HepG2 (cell line): ENCODE results near the gene AUNIP. TPM values are rescaled to one million over a fixed set of nuclear protein-coding genes. Genes with fewer than 3 reads are reported as not detected.

Source experiments
- ESRRA ChIP-seq: sonication (generic); formaldehyde crosslinking; IDR thresholded peaks from 2 replicates; pipeline ENCODE4 v1.5.1; 2020; ENCODE audit warnings: mild to moderate bottlenecking, low read depth, missing genetic modification reagents
- GFI1 ChIP-seq: sonication (generic); formaldehyde crosslinking; IDR thresholded peaks from 2 replicates; pipeline ENCODE4 v1.5.0; 2020; ENCODE audit warnings: missing genetic modification reagents, mild to moderate bottlenecking, borderline replicate concordance
- HDAC2 ChIP-seq: sonication (generic); formaldehyde crosslinking; IDR thresholded peaks from 2 replicates; pipeline ENCODE4 v1.4.0; 2020; ENCODE audit warnings: missing genetic modification reagents
- HOXD1 ChIP-seq: sonication (generic); formaldehyde crosslinking; IDR thresholded peaks from 2 replicates; pipeline ENCODE4 v1.5.0; 2020; ENCODE audit warnings: missing genetic modification reagents
- NCOA2 ChIP-seq: sonication (generic); formaldehyde crosslinking; IDR thresholded peaks from 2 replicates; pipeline ENCODE4 v1.8.0; 2022; ENCODE audit warnings: inconsistent platforms
- RFXANK ChIP-seq: IDR thresholded peaks from 2 replicates; pipeline ENCODE4 v1.6.1; 2016
- ZNF207 ChIP-seq: fragments of 450-650 bp; IDR thresholded peaks from 2 replicates; pipeline ENCODE4 v1.6.1; 2016; ENCODE audit warnings: antibody characterized with exemption, borderline replicate concordance
- ZNF263 ChIP-seq: sonication (generic); formaldehyde crosslinking; IDR thresholded peaks from 2 replicates; pipeline ENCODE4 v1.4.0; 2020; ENCODE audit warnings: missing genetic modification reagents
- polyA plus RNA-seq, 8 experiments: library from polyadenylated mRNA; depleted of rRNA in 3 of 8; stranded (reverse) in 7 of 8; unstranded in 1 of 8; fragments of >200 nt; fragmentation: Illumina TruSeq in 4 of 8; extraction: Trizol in 4 of 8; gene quantifications; 2 replicates each; pipeline versions ENCODE4 v1.2.1 to v1.2.3, GENCODE V29; 2011 to 2016; ENCODE audit warnings: low read depth in 4 of 8, missing spikeins in 1 of 8, mixed read lengths in 1 of 8; ENCODE audit not compliant: insufficient read depth in 1 of 8
- total RNA-seq, 5 experiments: library from RNA; depleted of rRNA; stranded (reverse); fragments of >200 nt; fragmentation: Illumina TruSeq; extraction: Trizol; gene quantifications; 2 replicates each; pipeline ENCODE4 v1.2.3, GENCODE V29; 2016; ENCODE audit warnings: low read depth in 1 of 5
- TF ChIP-seq, protein P1 (sequence below): sonication (generic); formaldehyde crosslinking; conservative IDR thresholded peaks from 2 replicates; pipeline ENCODE4 v1.8.0; 2022; ENCODE audit warnings: low read depth, missing genetic modification reagents
- TF ChIP-seq, protein P2 (sequence below): sonication (generic); formaldehyde crosslinking; conservative IDR thresholded peaks from 2 replicates; pipeline ENCODE4 v1.8.0; 2022; ENCODE audit warnings: mild to moderate bottlenecking, moderate library complexity, missing genetic modification reagents
- TF ChIP-seq, protein P3 (sequence below): sonication (generic); formaldehyde crosslinking; IDR thresholded peaks from 2 replicates; pipeline ENCODE4 v1.4.0; 2020; ENCODE audit warnings: missing genetic modification reagents
- TF ChIP-seq, protein P4 (sequence below): sonication (generic); formaldehyde crosslinking; IDR thresholded peaks from 2 replicates; pipeline ENCODE4 v1.4.0; 2020; ENCODE audit warnings: low read depth, missing genetic modification reagents
- TF ChIP-seq, protein P5 (sequence below): sonication (generic); formaldehyde crosslinking; IDR thresholded peaks from 2 replicates; pipeline ENCODE4 v1.5.0; 2020; ENCODE audit warnings: mild to moderate bottlenecking, missing genetic modification reagents
- TF ChIP-seq, protein P6 (sequence below): sonication (generic); formaldehyde crosslinking; IDR thresholded peaks from 2 replicates; pipeline ENCODE4 v1.5.0; 2020; ENCODE audit warnings: mild to moderate bottlenecking, missing genetic modification reagents

Gene AUNIP
- total and polyA plus RNA-seq, 2 of the 13 experiments (the other 11 are each of a cell fraction or from before 2014, with no cell fraction given) = 3.8 to 12.3 TPM

DNA sequence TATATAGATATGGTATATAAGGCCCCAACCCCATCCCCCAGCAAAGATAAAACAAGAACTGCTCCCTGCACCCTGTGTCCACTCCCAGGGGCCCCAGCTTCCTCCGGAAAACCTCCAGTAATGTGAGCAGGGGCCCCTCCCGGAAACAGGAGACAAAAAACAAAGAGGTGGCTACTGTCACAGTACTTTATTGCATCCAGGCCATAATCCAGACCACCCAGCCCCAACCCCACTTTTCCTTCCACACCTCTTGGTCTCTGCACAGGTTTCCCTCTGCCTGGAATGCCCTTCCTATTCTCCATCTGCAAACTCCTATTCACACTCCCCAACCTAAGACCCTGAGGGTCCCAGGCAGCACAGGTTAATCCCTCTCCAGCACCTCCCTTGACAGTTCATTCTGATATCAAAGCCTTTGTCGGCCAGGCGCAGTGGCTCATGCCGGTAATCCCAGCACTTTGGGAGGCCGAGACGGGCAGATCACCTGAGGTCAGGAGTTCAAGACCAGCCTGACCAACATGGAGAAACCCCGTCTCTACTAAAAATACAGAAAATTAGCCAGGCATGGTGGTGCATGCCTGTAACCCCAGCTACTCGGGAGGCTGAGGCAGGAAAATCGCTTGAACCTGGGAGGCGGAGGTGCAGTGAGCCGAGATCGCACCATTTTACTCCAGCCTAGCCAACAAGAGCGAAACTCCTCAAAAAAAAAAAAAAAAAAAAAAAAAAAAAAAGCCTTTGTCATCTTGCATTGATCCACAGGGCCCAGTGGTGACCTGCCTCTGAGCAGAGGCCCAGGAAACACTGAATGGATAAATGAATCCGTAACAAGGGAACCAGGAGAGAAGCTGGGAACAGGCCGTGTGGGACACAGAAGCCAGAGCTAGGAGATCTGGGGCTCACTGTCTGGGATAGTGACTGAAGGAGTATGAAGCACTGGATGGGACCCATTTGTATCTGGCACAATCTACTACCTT, 2.3 kb upstream of the AUNIP start (continued):
- TF ChIP-seq, protein P1, sequence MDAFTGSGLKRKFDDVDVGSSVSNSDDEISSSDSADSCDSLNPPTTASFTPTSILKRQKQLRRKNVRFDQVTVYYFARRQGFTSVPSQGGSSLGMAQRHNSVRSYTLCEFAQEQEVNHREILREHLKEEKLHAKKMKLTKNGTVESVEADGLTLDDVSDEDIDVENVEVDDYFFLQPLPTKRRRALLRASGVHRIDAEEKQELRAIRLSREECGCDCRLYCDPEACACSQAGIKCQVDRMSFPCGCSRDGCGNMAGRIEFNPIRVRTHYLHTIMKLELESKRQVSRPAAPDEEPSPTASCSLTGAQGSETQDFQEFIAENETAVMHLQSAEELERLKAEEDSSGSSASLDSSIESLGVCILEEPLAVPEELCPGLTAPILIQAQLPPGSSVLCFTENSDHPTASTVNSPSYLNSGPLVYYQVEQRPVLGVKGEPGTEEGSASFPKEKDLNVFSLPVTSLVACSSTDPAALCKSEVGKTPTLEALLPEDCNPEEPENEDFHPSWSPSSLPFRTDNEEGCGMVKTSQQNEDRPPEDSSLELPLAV = no peak
- TF ChIP-seq, protein P2, sequence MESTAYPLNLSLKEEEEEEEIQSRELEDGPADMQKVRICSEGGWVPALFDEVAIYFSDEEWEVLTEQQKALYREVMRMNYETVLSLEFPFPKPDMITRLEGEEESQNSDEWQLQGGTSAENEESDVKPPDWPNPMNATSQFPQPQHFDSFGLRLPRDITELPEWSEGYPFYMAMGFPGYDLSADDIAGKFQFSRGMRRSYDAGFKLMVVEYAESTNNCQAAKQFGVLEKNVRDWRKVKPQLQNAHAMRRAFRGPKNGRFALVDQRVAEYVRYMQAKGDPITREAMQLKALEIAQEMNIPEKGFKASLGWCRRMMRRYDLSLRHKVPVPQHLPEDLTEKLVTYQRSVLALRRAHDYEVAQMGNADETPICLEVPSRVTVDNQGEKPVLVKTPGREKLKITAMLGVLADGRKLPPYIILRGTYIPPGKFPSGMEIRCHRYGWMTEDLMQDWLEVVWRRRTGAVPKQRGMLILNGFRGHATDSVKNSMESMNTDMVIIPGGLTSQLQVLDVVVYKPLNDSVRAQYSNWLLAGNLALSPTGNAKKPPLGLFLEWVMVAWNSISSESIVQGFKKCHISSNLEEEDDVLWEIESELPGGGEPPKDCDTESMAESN (CRISPR knock-in tag) = no peak
- TF ChIP-seq, protein P3, sequence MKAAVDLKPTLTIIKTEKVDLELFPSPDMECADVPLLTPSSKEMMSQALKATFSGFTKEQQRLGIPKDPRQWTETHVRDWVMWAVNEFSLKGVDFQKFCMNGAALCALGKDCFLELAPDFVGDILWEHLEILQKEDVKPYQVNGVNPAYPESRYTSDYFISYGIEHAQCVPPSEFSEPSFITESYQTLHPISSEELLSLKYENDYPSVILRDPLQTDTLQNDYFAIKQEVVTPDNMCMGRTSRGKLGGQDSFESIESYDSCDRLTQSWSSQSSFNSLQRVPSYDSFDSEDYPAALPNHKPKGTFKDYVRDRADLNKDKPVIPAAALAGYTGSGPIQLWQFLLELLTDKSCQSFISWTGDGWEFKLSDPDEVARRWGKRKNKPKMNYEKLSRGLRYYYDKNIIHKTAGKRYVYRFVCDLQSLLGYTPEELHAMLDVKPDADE = no peak
- TF ChIP-seq ESRRA (CRISPR knock-in tag) (no peak), HOXD1 (CRISPR knock-in tag) (no peak; the same call in 1 of the 2 replicates), NCOA2 (CRISPR knock-in tag) (peak; percentile 77; the same call in 1 of the 2 replicates), HDAC2 (CRISPR knock-in tag) (0 out of 2 replicates have a peak, but pooled peaks have one; percentile 36), GFI1 (peak; percentile 57; the same call in 1 of the 2 replicates), RFXANK (CRISPR knock-in tag) (no peak), ZNF263 (no peak), ZNF207 (no peak)
- TF ChIP-seq, protein P4, sequence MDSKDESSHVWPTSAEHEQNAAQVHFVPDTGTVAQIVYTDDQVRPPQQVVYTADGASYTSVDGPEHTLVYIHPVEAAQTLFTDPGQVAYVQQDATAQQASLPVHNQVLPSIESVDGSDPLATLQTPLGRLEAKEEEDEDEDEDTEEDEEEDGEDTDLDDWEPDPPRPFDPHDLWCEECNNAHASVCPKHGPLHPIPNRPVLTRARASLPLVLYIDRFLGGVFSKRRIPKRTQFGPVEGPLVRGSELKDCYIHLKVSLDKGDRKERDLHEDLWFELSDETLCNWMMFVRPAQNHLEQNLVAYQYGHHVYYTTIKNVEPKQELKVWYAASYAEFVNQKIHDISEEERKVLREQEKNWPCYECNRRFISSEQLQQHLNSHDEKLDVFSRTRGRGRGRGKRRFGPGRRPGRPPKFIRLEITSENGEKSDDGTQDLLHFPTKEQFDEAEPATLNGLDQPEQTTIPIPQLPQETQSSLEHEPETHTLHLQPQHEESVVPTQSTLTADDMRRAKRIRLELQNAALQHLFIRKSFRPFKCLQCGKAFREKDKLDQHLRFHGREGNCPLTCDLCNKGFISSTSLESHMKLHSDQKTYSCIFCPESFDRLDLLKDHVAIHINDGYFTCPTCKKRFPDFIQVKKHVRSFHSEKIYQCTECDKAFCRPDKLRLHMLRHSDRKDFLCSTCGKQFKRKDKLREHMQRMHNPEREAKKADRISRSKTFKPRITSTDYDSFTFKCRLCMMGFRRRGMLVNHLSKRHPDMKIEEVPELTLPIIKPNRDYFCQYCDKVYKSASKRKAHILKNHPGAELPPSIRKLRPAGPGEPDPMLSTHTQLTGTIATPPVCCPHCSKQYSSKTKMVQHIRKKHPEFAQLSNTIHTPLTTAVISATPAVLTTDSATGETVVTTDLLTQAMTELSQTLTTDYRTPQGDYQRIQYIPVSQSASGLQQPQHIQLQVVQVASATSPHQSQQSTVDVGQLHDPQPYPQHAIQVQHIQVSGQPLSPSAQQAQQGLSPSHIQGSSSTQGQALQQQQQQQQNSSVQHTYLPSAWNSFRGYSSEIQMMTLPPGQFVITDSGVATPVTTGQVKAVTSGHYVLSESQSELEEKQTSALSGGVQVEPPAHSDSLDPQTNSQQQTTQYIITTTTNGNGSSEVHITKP (CRISPR knock-in tag) = no peak
- TF ChIP-seq, protein P5, sequence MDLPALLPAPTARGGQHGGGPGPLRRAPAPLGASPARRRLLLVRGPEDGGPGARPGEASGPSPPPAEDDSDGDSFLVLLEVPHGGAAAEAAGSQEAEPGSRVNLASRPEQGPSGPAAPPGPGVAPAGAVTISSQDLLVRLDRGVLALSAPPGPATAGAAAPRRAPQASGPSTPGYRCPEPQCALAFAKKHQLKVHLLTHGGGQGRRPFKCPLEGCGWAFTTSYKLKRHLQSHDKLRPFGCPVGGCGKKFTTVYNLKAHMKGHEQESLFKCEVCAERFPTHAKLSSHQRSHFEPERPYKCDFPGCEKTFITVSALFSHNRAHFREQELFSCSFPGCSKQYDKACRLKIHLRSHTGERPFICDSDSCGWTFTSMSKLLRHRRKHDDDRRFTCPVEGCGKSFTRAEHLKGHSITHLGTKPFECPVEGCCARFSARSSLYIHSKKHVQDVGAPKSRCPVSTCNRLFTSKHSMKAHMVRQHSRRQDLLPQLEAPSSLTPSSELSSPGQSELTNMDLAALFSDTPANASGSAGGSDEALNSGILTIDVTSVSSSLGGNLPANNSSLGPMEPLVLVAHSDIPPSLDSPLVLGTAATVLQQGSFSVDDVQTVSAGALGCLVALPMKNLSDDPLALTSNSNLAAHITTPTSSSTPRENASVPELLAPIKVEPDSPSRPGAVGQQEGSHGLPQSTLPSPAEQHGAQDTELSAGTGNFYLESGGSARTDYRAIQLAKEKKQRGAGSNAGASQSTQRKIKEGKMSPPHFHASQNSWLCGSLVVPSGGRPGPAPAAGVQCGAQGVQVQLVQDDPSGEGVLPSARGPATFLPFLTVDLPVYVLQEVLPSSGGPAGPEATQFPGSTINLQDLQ = no peak
- TF ChIP-seq, protein P6, sequence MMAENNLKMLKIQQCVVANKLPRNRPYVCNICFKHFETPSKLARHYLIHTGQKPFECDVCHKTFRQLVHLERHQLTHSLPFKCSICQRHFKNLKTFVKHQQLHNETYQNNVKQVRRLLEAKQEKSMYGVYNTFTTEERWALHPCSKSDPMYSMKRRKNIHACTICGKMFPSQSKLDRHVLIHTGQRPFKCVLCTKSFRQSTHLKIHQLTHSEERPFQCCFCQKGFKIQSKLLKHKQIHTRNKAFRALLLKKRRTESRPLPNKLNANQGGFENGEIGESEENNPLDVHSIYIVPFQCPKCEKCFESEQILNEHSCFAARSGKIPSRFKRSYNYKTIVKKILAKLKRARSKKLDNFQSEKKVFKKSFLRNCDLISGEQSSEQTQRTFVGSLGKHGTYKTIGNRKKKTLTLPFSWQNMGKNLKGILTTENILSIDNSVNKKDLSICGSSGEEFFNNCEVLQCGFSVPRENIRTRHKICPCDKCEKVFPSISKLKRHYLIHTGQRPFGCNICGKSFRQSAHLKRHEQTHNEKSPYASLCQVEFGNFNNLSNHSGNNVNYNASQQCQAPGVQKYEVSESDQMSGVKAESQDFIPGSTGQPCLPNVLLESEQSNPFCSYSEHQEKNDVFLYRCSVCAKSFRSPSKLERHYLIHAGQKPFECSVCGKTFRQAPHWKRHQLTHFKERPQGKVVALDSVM (CRISPR knock-in tag) = no peak
